HepG2 (cell line): ENCODE data around the gene ANKS1A.

ENCODE experiments used
- CEBPB ChIP-seq: IDR thresholded peaks from 2 replicates; pipeline ENCODE4 v1.6.1; 2011; ENCODE audit warnings: low read depth, low read length, improper control_type of control experiment, borderline replicate concordance
- EP300 ChIP-seq, 3 experiments: sonication (generic) in 1 of 3; formaldehyde crosslinking in 1 of 3; IDR thresholded peaks; 2 replicates each; pipeline versions ENCODE4 v1.5.1 to v1.6.1; 2011 to 2020; ENCODE audit warnings: low read depth in 2 of 3, low read length in 2 of 3, borderline replicate concordance in 1 of 3, improper control_type of control experiment in 1 of 3, mild to moderate bottlenecking in 1 of 3, missing genetic modification reagents in 1 of 3, moderate library complexity in 1 of 3
- HDAC1 ChIP-seq: sonication (generic); formaldehyde crosslinking; IDR thresholded peaks from 2 replicates; pipeline ENCODE4 v1.5.1; 2020; ENCODE audit warnings: mild to moderate bottlenecking, missing genetic modification reagents
- MAFK ChIP-seq, 2 experiments: IDR thresholded peaks in 1 of 2; conservative IDR thresholded peaks in 1 of 2; 2 replicates each; pipeline ENCODE4 v1.6.1; 2011; ENCODE audit warnings: improper control_type of control experiment in 2 of 2, low read length in 2 of 2
- PCBP1 ChIP-seq: fragments of 200-400 bp; formaldehyde crosslinking; IDR thresholded peaks from 2 replicates; pipeline ENCODE4 v1.6.1; 2017; ENCODE audit warnings: mild to moderate bottlenecking, low read depth, low read length, borderline replicate concordance
- ZHX1 ChIP-seq: sonication (generic); formaldehyde crosslinking; IDR thresholded peaks from 2 replicates; pipeline ENCODE4 v1.8.1; 2022; ENCODE audit warnings: low read depth, mild to moderate bottlenecking, missing genetic modification reagents
- ZNF292 ChIP-seq: sonication (generic); formaldehyde crosslinking; IDR thresholded peaks from 2 replicates; pipeline ENCODE4 v1.8.1; 2022; ENCODE audit warnings: mild to moderate bottlenecking, low read depth, missing genetic modification reagents, borderline replicate concordance
- ZNF589 ChIP-seq: sonication (generic); formaldehyde crosslinking; conservative IDR thresholded peaks from 2 replicates; pipeline ENCODE4 v1.8.0; 2022; ENCODE audit warnings: mild to moderate bottlenecking, moderate library complexity, missing genetic modification reagents
- ZNF629 ChIP-seq: sonication (generic); formaldehyde crosslinking; conservative IDR thresholded peaks from 2 replicates; pipeline ENCODE4 v1.5.0; 2020; ENCODE audit warnings: missing genetic modification reagents

- TF ChIP-seq HDAC1 (no peak), MAFK (conservative IDR thresholded peaks at IDR 0.05 in 1 of 2, IDR thresholded peaks at IDR 0.05 in 1 of 2; ENCODE audit: low read length in 2 of 2) (no peak), CEBPB (peak; percentile 84), ZNF629 (CRISPR knock-in tag) (no peak), PCBP1 (no peak), ZNF589 (CRISPR knock-in tag) (no peak), ZNF292 (CRISPR knock-in tag) (no peak), EP300 (IDR thresholded peaks at IDR 0.05; ENCODE audit: low read depth in 2 of 2, low read length in 2 of 2) (0 out of 4 replicates have a peak, but pooled peaks of 1 of the 2 experiments have one; percentile 8), EP300 (CRISPR knock-in tag; IDR thresholded peaks at IDR 0.05; ENCODE audit: borderline replicate concordance) (no peak), ZHX1 (CRISPR knock-in tag) (no peak)
These were observed 22.5 kb upstream of the ANKS1A start for GRCh38 chr6:34866509-34866908.
